ENCODE measurements around the gene ECD. TPM values are rescaled to one million over a fixed set of nuclear protein-coding genes. Genes with fewer than 3 reads are reported as not detected.
A peak's percentile ranks its signal among the peaks of the same experiment; 100 is the strongest.

ECD gene
- total RNA-seq, 1 donor from 2014 or later = 20.0 TPM

- ATAC-seq = peak; percentile 99
These were observed 71.1 kb downstream of the ECD start, which contains the start of gene P4HA1 for GRCh38 chr10:73096449-73097304. TSS of gene P4HA1 (minus strand) at chr10:73096866. CDS start at chr10:73074883, 21,983 bp downstream.

- peak; percentile 59 for ATAC-seq
These were observed 71.8 kb downstream of the ECD start for GRCh38 chr10:73096041-73096448.

GRCh38 chr10:73095481-73096021 is 72.3 kb downstream of the ECD start:
- ATAC-seq = no peak

DNA sequence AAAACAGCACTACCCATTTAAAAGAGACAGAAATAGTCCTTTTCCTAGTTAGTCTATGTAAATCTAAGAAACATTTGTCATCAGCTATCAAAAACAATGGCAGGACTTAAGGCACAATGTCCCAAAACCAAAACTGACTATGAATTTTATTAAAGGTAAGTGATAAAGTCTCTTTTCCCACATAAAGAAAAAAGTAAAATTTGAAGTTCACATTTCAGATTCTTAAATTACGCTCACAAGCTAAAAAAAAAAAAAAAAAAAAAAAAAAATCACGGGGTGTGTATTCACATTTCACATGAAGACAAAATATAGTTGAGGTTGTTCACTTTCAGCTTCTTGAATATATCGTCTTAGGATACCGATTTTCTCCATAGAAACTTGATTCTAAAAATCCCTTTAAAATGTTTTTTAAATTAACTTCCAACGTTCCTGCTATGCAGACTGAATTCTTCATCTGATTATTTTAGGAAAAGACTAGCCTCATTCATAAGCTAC is 72.8 kb downstream of the ECD start:
- no peak for ATAC-seq

GRCh38 chr10:73093922-73094850 is 73.6 kb downstream of the ECD start:
- ATAC-seq = no peak

- no peak for ATAC-seq
These were observed 75.0 kb downstream of the ECD start for GRCh38 chr10:73092830-73093229.

DNA sequence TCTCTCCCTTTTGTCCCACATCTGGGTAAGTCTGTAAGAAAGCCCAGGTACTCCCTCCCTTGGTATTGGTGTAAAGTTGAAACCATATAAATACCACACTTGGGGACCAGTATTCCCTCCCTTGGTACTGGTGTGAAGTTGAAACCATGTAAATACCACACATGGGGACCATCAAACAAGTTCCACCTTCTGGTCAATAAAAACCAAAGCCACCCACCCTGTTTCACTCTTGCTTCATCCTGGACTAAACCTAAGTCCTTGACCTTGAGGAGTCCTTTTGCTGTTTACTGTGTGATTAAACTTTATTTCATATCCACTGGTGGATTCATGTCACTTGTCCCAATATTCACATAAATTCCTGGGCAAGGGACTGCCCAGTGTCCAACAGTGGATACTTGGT is 79.5 kb downstream of the ECD start:
- no peak for ATAC-seq

DNA sequence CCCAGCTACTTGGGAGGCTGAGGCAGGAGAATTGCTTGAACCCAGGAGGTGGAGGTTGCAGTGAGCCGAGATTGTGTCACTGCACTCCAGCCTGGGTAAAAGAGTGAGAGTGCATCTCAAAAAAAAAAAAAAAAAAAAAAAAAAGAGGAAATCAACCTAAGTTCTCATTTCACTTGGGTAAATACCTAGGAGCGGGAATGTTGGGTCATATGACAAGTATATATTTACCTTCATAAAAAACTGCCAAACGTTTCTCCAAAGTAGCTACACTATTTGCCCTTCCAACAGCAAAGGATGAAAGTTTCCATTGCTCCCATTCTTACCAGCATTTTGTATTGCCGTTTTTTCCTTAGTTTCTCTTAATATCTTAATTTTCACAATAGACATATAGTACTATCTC is 81.0 kb downstream of the ECD start:
- no peak for ATAC-seq

GRCh38 chr10:73084209-73084608 is 83.6 kb downstream of the ECD start:
- no peak for ATAC-seq

Other genes with a start within 250 kb of the ECD start
- not detected for gene PLA2G12B, start 213.2 kb downstream of the ECD start, total RNA-seq
- gene P4HA1, start 71.1 kb downstream of the ECD start, total RNA-seq = 7.8 TPM
- gene NUDT13, start 57.6 kb downstream of the ECD start, total RNA-seq = 1.0 TPM
- gene FAM149B1, start 111 bp upstream of the ECD start, total RNA-seq = 14.4 TPM
- 19.3 TPM for gene DNAJC9, start 79.2 kb upstream of the ECD start, total RNA-seq
- gene MRPS16, start 84.6 kb upstream of the ECD start, total RNA-seq = 92.7 TPM
- 0.40 TPM for gene CFAP70, start 190.9 kb upstream of the ECD start, total RNA-seq
- gene ANXA7, start 246.1 kb upstream of the ECD start, total RNA-seq = 117 TPM

All from esophagus mucosa (tissue), 1 donor.